Amniotic stem cell (primary cell): ENCODE measurements around the gene ABCB8.

ENCODE experiments used
- DNase-seq: peaks from one replicate; lab custom pipeline; 2025; lab: John Stamatoyannopoulos, UW

ABCB8 gene

DNA sequence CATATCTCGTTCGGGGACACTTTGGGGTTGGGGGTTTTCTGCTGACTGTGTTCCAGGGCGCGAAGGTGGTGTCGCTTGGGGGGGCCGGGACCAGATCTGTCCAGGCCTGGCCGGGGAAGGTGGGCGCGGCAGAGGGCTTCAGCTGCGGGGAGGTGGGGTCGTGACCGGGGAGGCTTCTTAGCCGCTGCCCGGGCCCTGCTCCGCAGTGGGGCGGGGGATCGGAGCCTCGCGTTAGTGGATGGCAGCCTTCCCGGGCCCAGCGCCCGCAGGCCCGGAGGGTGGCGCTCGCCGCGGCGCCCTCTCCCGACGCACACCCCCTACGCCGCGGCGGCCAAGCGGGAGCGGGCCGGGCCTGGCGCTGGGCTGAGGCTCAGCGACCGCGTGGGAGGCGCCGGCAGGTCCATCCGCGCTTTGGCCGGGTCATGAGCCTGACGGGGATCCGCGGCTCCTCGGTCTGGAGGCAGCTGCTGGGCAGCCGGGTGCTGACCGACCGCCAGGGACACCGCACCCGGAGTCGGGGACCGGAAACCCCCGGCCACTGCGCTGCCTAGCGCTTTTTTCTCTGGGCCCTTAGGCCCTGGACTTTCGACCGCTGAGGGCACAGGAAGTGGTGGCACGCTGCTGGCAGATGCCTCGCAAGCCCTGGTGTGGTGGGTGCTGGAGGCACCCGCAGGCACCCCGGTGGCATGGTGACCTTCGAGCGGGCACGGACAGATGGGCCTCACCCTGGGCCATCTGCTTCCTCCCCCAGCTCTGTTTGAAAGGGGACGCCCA lies 59.2 kb downstream of the ABCB8 start:
- DNase-seq, result no peak

DNA sequence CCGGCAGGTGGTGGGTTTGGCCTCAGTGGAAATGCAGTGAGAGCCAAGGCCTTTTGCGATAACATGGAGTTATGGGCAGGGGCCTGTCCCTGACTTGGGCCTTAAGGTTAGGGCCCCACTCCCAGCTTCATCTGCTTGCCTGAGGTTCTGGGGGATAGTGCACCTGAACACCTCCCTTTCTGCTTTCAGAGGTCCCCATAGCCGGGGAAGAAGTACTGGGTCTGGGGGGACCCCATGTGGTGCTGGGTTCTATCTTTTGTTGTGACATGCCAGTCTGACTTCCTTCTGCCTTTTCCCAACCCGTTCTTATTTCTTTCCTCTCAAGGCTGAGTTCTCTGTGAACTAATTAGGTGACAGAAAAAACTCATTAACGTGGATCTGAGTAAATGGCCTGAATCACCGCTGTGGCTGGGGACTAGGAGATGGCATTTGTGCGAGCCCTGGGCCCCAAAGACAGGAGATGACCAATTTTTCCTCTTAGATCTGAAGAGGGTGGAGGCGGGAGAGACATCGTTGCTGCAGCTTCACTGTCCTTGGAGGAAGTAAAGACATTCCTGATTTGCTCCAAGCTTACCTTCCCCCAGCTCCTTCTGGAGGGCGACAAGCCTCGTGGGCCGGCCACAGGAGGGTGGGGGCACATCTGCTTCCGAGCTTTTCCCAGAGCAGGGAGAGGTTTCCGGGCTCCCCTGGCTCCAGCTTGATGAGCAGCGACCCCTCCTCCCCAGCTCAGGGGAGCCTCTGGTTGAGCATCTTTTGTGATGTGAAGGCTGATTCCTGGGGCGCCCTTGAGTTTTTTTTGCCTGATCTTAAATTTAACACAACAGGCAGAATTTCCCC lies 60.0 kb downstream of the ABCB8 start:
- no peak for DNase-seq

DNA sequence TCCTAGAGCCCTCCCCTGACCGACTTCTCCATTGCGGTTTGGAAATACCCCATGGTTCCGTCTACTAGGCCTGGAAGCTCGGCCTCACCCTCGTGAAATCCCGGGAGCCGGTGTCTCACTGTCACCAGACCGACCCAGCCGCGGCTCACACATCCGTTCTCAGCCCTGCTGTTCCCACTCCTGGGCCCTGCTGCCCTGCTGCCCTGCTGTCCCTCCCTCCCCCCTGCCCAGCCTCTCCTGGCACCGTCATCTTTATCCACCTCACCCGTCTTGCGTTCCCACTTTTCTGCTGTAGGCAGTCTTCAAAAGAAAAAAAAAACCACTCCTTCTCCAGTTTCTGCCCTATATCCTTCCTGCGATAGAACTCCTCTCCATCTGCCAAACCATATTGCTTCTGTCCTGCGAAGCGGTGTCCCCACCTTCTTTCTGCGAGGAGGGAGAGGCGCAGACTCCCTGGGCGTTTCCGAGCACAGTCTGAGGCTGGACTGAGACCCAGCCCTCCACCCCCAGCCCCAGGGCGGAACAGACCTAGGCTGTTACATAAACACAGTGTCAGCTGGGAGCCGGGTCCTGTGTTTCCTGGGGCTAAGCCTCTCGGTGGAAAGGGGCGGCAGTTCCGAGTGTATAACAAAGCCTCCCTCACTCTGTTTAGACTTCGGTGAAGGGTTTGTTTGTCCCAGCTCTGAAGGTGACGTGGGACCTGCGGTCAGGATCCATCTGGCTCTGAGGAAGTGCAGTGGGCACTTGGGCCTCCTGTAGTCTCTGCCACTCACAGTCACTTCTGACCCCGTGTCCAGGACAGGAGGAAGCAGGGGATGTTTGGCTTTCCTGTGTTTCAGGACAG lies 60.8 kb downstream of the ABCB8 start:
- no peak for DNase-seq

DNA sequence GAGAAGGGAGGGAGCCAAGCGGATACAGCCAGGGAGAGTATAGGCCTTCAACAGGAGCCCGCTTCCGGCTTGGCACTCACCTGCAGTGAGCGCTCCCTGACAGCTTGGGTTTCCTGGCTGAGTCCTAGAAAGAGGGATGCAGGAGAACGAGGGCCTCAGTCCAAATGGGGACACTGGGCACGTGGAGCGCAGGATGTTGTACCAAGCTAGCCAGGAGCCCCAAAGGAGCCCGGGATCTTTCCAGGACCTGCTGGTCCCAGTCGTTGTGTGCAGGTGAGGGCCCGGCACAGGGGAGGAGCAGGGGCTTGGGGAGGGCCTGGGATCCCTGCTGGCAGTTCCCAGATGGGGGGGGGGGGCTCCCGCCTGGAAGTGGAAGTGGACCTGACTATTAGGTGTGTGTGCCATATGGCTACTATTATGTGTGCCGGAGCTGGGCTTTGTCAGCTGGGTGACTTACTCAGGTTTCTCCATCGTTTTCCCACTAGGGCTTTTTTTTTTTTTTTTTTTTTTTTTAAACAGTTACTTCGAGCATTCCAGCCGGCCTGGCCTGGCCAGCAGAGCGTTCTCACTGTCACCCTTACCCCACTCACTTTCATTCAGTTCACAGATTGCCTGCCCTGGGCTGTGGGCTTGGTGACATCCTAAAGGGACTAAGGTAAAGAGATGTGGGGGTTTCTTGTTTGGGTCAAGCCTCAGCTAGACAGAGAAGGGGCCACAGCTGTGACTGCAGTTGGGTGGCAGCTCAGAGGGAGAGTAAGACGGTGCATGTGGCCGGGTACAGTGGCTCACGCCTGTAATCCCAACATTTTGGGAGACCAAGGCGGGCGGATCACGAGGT lies 61.9 kb downstream of the ABCB8 start:
- no peak for DNase-seq

- no peak for DNase-seq
Measured at GRCh38 chr7:151091003-151091402, 62.8 kb downstream of the ABCB8 start.

DNA sequence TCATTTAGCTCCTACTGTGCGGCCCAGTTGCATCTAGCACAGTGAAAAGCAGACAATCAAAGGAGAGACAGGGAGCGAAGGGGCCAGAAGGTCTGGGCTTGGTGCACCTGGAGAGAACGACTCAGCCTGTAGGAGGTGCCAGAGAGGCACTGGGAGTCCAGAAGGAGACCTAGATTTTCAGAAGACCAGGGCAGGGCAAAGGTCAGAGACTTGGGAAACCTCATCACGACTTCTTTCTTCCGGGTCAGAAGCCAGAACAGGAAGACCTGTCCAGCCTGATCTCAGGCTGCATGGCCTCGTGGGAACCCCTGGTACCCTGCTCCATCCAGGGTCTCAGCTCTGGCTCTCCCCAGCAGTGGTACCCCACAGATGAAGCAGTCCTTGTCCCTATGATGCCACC lies 63.2 kb downstream of the ABCB8 start:
- DNase-seq, result no peak

DNA sequence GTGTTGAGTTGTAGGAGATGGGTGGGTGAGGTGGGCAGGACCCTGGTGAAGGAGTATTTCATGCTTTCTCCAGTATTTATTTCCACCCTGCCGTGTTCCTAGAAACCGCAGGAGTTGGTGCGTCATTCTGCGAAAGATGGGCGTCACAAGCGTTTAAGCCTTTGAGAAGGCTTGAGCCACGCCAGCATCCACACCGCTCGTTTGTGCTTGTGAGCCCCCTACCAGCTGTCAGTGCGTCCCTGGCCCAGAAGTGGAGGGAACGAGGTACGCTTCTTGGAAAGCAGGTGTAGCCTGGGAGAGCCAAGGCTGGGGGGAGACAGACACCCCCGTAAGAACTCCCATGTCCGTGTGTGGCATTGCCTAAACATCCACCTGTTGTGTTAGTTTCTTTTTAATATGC lies 63.7 kb downstream of the ABCB8 start:
- no peak for DNase-seq

DNA sequence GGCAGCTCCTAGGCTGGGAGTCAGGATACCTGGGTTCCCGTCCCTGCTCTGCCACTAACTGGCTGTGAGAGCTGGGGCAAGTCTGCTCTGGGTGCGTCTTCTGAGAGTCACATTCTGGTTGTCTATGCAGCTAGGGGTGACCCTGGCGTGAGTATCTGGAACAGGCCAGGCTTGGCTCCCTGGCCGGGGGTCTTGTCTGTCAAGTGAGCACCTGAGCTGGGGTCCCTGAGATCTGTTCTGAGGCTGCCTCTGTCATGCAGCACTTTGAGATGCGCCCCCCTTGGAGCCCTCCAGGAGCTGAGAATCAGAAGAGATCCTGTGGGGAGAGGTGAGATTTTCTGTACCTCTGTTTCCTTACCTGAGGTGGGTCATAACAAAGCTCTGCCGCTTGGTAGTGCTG lies 65.5 kb downstream of the ABCB8 start:
- DNase-seq, result no peak

GRCh38 chr7:151094675-151095074 lies 66.4 kb downstream of the ABCB8 start:
- DNase-seq, result no peak

- DNase-seq, result no peak
Measured at GRCh38 chr7:151095123-151095797, 67.0 kb downstream of the ABCB8 start.

DNA sequence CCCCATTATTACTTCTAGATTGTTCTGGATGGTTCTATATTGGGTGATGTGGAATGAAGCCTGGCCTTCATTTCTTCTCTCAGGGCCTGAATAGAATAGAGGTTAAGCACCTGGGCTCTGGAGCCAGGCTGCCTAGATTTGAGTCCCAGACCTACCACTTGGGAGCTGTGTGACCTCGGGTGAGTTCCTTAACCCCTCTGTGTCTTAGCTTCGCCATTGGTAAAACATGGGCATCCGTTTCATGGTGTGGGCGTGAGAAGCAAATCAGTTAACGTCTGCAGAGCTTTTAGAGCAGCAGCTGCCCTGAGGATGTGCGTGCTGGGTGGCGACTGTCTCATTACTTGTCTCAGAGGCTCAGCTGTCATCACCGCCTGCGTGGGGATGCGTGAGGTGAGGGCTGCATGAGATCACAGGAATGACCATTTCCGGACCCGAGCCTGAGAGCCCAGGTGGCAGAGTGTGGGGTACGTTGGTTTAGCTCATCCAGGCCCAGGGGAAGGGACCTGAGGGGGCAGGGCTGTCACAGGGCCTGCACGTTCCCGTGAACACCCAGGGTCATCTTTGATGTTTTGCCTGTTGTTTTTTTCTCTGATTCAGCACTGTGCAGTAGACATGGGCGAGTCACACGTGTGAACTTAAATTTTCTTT lies 67.7 kb downstream of the ABCB8 start:
- no peak for DNase-seq
